Measurements from ENCODE around the gene NRXN2.

- TF ChIP-seq CTCF (IDR thresholded peaks at IDR 0.05) (no peak), POLR2A (IDR thresholded peaks at IDR 0.05) (no peak)
Observed at GRCh38 chr11:64608636-64609035, 114.4 kb downstream of the NRXN2 start.

Data from heart left ventricle (tissue), 13 donors.